Astrocyte of the cerebellum (primary cell): ENCODE data around the gene FOXQ1.

Experiments
- DNase-seq: peaks from one replicate; pipeline ENCODE4 v3.0.0-alpha.2; 2011; ENCODE audit warnings: low read depth
- H3K4me3 ChIP-seq: 2 replicates; pipeline ENCODE4 v1.5.1; 2011; ENCODE audit warnings: mild to moderate bottlenecking, low read depth, low read length, moderate library complexity
- in situ Hi-C: cut with HindIII; loops from 2 replicates; pipeline ENCODE4 v1.10.0; 2017; ENCODE audit warnings: low sequenced_read_pairs
- TF ChIP-seq, protein P1 (sequence below): IDR thresholded peaks from 2 replicates; pipeline ENCODE4 v1.5.1; 2012; ENCODE audit warnings: low read length, low read depth, moderate library complexity, mild to moderate bottlenecking; ENCODE audit errors: missing control alignments

The FOXQ1 gene

DNA sequence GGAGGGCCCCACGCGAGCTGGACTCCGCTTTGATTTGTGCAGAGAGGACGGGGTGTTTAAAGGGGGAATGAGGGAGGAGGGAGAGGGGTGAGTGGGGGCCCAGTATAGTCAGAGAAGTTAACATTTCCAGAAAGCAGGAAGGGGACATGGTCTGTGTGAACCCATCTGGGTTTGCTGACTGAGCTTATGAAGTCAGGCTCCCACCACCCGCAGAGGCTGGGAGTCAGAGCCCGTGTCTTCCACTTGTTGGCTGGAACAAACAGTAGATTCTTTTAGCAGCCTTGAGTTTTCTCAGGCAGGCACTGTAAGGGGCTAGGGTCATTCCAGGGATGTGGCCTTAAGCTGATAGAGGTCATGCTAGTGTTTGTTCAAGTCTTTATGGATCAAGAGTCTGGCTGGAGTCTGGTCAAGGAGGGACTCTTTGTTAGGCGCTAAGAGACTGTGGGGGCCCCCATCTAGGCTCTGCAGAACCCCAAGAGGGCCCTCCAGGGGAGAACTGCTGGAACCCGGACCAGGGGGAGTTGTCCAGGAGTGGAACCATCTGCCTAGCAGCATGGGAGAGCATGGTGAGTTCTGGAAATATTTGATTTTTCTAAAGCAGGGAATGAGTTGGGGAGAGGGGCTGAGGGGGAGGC lies 31.1 kb upstream of the FOXQ1 start:
- no peak for DNase-seq
- TF ChIP-seq, protein P1, sequence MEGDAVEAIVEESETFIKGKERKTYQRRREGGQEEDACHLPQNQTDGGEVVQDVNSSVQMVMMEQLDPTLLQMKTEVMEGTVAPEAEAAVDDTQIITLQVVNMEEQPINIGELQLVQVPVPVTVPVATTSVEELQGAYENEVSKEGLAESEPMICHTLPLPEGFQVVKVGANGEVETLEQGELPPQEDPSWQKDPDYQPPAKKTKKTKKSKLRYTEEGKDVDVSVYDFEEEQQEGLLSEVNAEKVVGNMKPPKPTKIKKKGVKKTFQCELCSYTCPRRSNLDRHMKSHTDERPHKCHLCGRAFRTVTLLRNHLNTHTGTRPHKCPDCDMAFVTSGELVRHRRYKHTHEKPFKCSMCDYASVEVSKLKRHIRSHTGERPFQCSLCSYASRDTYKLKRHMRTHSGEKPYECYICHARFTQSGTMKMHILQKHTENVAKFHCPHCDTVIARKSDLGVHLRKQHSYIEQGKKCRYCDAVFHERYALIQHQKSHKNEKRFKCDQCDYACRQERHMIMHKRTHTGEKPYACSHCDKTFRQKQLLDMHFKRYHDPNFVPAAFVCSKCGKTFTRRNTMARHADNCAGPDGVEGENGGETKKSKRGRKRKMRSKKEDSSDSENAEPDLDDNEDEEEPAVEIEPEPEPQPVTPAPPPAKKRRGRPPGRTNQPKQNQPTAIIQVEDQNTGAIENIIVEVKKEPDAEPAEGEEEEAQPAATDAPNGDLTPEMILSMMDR = no peak
- in situ Hi-C loops = no loop called here
- no peak overlapping the region for H3K4me3 ChIP-seq

GRCh38 chr6:1281746-1282145 lies 30.2 kb upstream of the FOXQ1 start:
- no peak overlapping the region for H3K4me3 ChIP-seq
- DNase-seq = no peak
- TF ChIP-seq, protein P1 = no peak
- in situ Hi-C loops = no loop called here

- in situ Hi-C loops = no loop called here
- TF ChIP-seq, protein P1 = no peak
- H3K4me3 ChIP-seq = no peak overlapping the region
- no peak for DNase-seq
Observed at GRCh38 chr6:1283501-1283900, 28.4 kb upstream of the FOXQ1 start.

GRCh38 chr6:1285556-1285955 lies 26.3 kb upstream of the FOXQ1 start:
- no peak for DNase-seq
- H3K4me3 ChIP-seq = no peak overlapping the region
- in situ Hi-C loops = no loop called here
- TF ChIP-seq, protein P1 = no peak

GRCh38 chr6:1285956-1286355 lies 25.9 kb upstream of the FOXQ1 start:
- peak; percentile 53 for DNase-seq
- TF ChIP-seq, protein P1 = no peak
- in situ Hi-C loops = no loop called here
- no peak overlapping the region for H3K4me3 ChIP-seq

- H3K4me3 ChIP-seq = no peak overlapping the region
- DNase-seq = peak; percentile 56
- in situ Hi-C loops = no loop called here
- TF ChIP-seq, protein P1 = no peak
Observed at GRCh38 chr6:1287103-1287591, 24.8 kb upstream of the FOXQ1 start.
